ENCODE measurements around the gene GOLGA3. TPM values are rescaled to one million over a fixed set of nuclear protein-coding genes. Genes with fewer than 3 reads are reported as not detected.
"Not testable (repeated sequence)": the region's sequence is repeated elsewhere in the genome, so short reads cannot be mapped to it uniquely, and the experiment has no call there.

The GOLGA3 gene
- total and polyA plus RNA-seq, 2 experiments from 2014 or later, result 12.2 to 50.8 TPM

DNA sequence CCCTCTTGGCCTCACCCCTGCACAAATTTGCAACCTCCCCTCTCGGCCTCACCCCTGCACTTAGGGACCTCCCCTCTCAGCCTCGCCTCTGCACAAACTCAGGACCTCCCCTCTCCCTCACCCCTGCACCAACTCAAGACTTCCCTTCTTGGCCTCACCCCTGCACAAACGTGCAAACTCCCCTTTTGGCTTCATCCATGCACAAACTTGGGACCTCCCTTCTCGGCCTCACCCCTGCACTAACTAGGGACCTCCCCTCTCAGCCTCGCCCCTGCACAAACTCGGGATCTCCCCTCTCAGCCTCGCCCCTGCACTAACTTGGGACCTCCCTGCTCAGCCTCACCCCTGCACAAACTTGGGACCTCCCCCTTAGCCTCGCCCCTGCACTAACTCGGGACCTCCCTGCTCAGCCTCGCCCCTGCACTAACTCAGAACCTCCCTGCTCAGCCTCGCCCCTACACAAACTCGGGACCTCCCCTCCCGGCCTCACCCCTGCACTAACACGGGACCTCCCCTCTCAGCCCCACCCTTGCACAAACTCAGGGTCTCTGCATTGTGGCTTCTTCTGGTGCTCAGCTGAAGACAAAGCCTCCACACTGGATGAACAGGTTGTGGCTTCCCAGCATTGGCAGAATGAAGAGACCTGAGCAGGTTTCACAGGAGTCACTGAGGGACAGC, 11.0 kb upstream of the GOLGA3 start:
- no peak for DNase-seq (ENCODE audit: low read depth in 1 of 2, low spot score in 1 of 2)
- no peak overlapping the region for H3K4me3 ChIP-seq
- no peaks in the 10 kb centered on the region for H3K4me1 ChIP-seq (ENCODE audit: low read depth)
- TF ChIP-seq, protein P1, sequence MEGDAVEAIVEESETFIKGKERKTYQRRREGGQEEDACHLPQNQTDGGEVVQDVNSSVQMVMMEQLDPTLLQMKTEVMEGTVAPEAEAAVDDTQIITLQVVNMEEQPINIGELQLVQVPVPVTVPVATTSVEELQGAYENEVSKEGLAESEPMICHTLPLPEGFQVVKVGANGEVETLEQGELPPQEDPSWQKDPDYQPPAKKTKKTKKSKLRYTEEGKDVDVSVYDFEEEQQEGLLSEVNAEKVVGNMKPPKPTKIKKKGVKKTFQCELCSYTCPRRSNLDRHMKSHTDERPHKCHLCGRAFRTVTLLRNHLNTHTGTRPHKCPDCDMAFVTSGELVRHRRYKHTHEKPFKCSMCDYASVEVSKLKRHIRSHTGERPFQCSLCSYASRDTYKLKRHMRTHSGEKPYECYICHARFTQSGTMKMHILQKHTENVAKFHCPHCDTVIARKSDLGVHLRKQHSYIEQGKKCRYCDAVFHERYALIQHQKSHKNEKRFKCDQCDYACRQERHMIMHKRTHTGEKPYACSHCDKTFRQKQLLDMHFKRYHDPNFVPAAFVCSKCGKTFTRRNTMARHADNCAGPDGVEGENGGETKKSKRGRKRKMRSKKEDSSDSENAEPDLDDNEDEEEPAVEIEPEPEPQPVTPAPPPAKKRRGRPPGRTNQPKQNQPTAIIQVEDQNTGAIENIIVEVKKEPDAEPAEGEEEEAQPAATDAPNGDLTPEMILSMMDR (IDR thresholded peaks at IDR 0.05; ENCODE audit: low read depth, low read length), result no peak
- peaks cover 27% of the 10 kb centered on the region for H3K36me3 ChIP-seq
- H3K27ac ChIP-seq, result no peak overlapping the region
- H3K27me3 ChIP-seq, result no peaks in the 10 kb centered on the region
- H3K9me3 ChIP-seq (ENCODE audit: low read depth), result no peaks in the 10 kb centered on the region

DNA sequence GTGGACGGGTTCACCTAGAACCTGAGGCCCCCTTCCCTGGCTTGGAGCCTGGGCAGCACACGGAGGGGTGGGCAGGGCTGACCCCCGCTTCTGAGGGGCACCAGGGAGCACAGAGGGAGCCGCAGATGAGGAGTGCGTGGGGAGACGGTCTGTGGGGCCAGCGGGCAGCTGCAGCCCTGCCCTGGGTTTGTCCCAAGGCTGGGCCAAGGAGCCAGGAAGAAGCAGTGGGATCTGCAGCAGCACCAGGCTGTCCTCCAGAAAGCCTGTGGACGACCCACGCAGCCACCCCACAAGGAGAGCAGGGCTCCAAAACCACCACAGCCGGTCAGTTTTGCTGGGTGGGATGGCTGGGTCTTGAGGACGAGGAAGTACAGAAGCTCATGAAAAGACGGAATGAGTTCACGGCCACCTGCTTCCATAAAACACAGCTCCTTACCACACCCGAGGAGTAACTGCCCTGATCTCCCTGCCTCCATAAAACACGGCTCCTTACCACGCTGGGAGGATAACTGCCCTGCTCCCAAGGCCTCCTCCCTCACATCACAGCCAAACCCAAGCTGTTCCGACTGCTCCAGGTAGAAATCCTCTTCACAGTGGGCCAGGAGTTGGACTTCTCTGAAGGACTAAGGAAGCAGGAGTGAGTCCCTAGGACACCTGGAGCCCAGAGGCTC, 9.9 kb upstream of the GOLGA3 start:
- no peak overlapping the region for H3K27ac ChIP-seq
- H3K4me3 ChIP-seq, result no peak overlapping the region
- no peak for DNase-seq (ENCODE audit: low read depth in 1 of 2, low spot score in 1 of 2)
- TF ChIP-seq, protein P1 (IDR thresholded peaks at IDR 0.05; ENCODE audit: low read depth, low read length), result no peak
- H3K4me1 ChIP-seq (ENCODE audit: low read depth), result no peaks in the 10 kb centered on the region
- H3K36me3 ChIP-seq, result peaks cover 22% of the 10 kb centered on the region
- no peaks in the 10 kb centered on the region for H3K9me3 ChIP-seq (ENCODE audit: low read depth)
- H3K27me3 ChIP-seq, result no peaks in the 10 kb centered on the region

DNA sequence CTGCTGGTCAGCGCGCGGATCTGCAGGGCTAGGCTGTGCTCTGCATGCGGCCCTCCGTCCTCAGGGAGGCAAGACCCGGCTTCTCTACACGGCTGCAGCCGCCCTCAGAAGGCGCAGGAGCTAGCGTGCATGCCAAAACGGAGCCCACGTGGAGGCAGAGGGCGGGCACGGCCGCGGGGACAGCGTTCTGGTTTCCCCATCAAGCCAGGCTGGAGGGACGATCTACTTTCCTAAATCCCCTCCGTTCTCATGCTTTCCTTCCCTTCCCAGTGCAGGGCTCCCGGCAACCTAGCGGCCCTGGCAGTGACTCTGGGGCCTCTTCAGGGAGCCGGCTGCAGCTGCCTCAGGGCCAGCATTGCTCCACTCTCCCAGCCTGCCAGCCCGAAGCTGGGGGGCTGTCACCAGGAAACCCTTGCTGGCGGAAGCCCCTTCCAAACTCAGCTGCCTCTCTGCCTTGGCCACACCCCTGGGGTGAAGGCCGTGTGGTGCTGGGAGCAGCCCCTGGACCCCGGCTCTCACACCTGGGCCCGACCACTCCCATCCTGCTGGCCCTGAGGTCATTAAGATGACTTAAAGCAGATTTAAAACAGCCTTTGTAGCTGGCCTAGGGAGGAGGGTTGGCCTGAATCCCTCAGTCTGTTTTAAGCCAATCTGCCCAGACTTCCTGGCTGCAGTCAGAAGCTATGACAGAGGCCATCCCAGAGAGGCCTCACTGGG, 9.2 kb upstream of the GOLGA3 start:
- H3K4me3 ChIP-seq, result no peak overlapping the region
- no peak for DNase-seq (ENCODE audit: low read depth in 1 of 2, low spot score in 1 of 2)
- H3K36me3 ChIP-seq, result peaks cover 20% of the 10 kb centered on the region
- no peaks in the 10 kb centered on the region for H3K9me3 ChIP-seq (ENCODE audit: low read depth)
- TF ChIP-seq, protein P1 (IDR thresholded peaks at IDR 0.05; ENCODE audit: low read depth, low read length), result no peak
- no peaks in the 10 kb centered on the region for H3K27me3 ChIP-seq
- H3K4me1 ChIP-seq (ENCODE audit: low read depth), result no peaks in the 10 kb centered on the region
- no peak overlapping the region for H3K27ac ChIP-seq

DNA sequence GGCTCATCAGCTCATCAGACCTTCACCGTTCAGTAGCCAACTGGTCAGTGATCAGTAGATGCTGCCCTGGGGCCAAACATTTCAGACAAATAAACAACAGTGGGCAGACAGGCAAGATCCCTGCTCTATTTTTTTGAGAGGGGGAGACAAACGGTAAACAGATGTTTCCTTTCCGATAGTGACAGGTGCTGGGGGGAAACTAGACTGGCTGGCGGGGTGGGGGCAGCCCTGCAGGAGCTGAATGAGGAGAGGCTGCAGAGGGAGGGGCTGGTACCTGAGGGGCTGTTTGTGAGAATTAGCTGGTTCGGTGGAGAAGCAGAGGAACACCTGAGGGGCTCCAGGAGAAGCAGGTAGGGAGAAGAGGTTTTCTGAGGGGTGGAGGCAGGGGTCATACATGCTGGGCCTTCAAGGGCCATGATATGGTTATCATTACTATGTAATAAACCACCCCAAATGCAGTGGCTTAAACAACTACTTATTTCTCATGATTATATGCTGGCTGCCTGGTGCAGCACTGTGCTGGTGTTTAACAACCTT, 8.2 kb upstream of the GOLGA3 start:
- TF ChIP-seq, protein P1 (IDR thresholded peaks at IDR 0.05; ENCODE audit: low read depth, low read length), result no peak

DNA sequence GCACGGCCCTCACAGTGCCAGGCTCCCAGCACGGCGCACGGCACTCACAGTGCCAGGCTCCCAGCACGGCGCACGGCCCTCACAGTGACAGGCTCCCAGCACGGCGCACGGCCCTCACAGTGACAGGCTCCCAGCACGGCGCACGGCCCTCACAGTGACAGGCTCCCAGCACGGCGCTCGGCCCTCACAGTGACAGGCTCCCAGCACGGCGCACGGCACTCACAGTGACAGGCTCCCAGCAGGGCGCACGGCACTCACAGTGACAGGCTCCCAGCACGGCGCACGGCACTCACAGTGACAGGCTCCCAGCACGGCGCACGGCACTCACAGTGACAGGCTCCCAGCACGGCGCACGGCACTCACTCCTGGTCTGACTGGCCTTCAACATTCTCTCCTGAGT, 7.6 kb upstream of the GOLGA3 start:
- peaks cover 11% of the 10 kb centered on the region for H3K36me3 ChIP-seq
- H3K4me1 ChIP-seq (ENCODE audit: low read depth); H3K27ac ChIP-seq; H3K4me3 ChIP-seq; H3K27me3 ChIP-seq; DNase-seq (ENCODE audit: low read depth in 1 of 2, low spot score in 1 of 2); H3K9me3 ChIP-seq (ENCODE audit: low read depth): not testable (repeated sequence)

More for the DNA sequence above, 8.2 kb upstream of the GOLGA3 start:
- Histone ChIP-seq H3K4me1 (ENCODE audit: low read depth) (no peaks in the 10 kb centered on the region), H3K27ac (no peak overlapping the region), H3K4me3 (no peak overlapping the region), H3K27me3 (no peaks in the 10 kb centered on the region), H3K9me3 (ENCODE audit: low read depth) (no peaks in the 10 kb centered on the region), H3K36me3 (peaks cover 14% of the 10 kb centered on the region)
- DNase-seq (ENCODE audit: low read depth in 1 of 2, low spot score in 1 of 2), result no peak
